NCI-H1417 treated with DMSO at 0.1 percent for 48 hours (cell line): ENCODE measurements around the gene CPHXL.

Source experiments
- DNase-seq: peaks from one replicate; lab custom pipeline; 2025; lab: John Stamatoyannopoulos, UW

CPHXL gene

DNA sequence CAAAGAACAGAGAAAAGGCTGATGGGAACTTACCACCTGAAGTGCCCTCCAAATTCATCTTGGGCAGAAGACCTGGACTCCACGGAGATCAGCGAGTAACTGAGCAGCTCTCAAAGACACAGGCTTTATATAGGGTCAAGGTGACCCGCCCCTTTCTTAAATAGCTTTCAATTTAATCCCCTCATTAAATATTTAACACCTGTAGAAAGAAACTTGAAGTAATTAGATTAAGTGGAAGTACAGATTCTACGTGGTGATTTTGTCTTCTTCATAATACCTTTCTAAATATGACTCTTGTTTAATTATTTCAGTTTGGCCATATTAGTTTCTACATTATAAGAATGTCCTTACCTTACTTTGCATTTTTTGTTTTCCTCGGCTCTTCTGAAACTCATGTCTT, 24.9 kb downstream of the CPHXL start, which contains the start of gene DUXB:
Gene DUXB, minus strand, starts transcription at position 101 of the 400 bp plus-strand sequence. Its CDS starts 43 bp downstream, at position 58.
- no peak for DNase-seq

DNA sequence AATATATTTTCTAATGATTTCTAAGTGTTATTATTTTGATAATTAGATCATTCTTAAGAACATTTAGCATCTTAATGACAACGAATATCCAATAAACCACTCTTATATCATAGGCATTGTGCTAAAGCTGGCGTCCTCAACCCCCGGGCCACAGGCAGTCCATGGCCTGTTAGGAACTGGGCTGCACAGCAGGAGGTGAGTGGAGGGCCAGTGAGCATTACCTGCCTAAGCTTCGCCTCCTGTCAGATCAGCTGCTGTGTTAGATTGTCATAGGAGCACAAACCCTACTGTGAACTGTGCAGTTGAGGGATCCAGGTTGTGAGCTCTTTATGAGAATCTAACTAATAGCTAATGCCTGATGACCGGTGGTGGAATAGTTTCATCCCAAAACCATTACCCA, 28.7 kb downstream of the CPHXL start:
- DNase-seq: no peak

DNA sequence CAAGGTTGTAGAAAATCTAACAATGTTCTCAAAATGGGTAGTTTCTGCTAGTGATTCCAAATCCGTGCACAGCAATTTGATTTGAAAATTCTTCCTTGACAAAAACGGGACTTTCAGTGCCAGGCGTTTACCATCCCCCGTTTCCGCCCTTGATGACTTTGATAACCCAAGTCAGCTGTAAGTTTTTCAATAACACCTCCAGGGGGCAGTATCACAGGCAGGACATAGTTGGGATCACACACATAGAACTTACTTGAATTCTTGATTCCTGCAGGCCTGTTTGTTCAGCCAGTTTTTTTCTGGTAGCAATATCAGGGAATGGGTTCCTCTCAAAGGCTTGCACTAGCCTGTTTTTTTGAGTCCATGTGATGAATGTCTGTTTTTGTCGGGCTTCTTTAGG, 30.6 kb downstream of the CPHXL start:
- DNase-seq: no peak

DNA sequence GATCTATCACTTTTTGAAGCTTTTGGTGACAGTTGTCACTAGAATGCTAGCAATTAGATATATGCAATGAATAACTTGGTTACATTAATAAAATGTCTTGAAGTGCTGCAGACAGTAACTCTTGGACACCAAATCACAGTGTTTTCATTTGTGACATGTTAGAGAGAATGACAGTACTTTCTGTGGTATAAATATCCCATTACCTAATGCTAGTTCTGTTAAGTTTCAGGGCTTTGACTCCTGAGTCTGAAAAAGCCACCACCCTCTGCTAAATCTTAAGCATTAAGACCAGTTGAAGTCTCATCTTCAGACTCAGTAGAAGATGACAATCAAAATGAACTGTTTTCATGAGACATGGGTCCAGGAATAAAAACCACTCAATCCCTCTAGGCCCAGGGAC, 38.9 kb downstream of the CPHXL start:
- no peak for DNase-seq

DNA sequence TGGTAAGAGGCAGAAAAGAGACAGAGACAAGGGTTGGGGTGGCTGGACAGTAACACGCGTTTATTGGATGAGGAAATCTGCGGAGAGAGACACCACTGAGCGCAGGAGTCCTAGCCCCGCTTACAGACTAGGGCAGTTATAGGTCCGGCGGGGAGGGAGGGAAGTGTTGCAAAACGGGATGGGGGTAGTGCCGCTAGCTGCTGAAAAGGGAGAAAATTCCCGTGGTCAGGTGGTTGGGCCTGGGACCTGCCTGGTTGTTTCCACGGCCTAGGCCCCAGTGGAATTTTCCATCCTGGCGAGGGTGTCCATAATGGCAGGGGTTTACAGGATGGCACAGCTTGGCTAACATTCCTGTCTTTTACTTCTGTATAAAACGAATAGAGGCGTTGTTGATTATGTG, 44.0 kb downstream of the CPHXL start:
- DNase-seq: no peak

DNA sequence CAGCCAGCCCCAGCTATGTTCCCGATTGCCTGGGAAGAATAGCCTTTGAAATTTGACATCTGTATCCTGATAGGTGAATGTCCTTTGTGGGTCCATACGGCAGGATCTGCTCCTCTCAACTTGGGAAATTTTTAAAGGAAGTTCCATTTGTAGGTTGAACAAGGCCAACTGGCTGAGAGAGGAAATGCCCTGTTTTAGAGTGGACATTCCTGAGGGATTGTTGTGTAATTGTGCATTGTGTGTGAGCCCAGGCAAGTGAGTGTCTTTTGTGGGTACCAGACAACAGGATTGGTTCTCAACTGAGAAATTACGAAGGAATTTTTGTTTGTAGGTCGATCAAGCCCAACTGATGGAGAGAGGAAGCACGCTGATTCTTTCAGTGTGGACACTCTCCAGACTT, 46.9 kb downstream of the CPHXL start:
- no peak for DNase-seq

DNA sequence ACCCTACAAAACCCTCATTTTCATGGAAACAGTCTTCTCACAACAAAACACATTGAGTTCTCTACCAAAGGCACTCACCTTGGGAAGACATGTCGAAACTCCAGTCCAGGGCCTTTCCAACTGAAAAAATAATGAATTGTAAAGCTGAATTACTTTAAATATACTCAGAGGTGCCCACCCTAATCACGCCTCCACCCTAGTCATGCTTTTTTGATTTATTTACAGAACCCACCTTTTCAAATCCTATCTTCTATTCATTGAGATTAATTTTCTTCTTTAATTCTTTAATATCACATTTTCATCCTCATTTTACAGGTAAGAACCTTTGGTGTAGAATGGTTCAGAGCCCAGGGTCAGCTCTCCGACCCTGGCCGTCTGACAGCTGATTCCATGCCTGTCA, 49.4 kb downstream of the CPHXL start, which contains the start of gene CPHXL2:
Gene CPHXL2, minus strand, starts transcription at position 101 of the 400 bp plus-strand sequence. Its CDS starts 10 bp downstream, at position 91.
- no peak for DNase-seq

DNA sequence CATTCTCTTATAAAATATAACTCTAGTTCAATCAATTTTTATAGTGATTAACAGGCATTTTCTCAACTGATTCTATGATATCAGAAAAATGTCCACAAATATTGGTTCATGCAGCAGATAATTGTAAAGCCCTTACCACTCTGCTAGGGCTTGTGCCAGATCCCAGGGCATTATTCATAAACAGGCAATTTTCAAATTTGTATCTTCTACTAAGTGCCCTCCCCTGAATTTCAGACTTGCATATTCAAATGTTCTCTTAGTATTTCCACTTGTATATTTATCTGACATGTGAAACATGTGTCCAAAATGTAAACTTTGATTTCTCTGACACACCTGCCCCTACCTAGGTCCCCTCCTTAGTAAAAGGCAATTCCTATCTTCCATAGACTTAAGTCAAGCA, 58.8 kb downstream of the CPHXL start:
- DNase-seq: no peak
